Left kidney (tissue), 2 donors: ENCODE data around the gene ZNF436. TPM values are rescaled to one million over a fixed set of nuclear protein-coding genes. Genes with fewer than 3 reads are reported as not detected.
"Not testable (repeated sequence)": the region's sequence is repeated elsewhere in the genome, so short reads cannot be mapped to it uniquely, and the experiment has no call there.

ENCODE experiments used
- DNase-seq: peaks from one replicate; pipeline ENCODE4 v3.0.0-alpha.2; 2013
- polyA plus RNA-seq: library from polyadenylated mRNA; unstranded; fragments of 120-200 nt; gene quantifications from one replicate; pipeline ENCODE4 v1.2.1, GENCODE V29; 2013; ENCODE audit not compliant: insufficient read length

The ZNF436 gene
- polyA plus RNA-seq, 1 donor, result 32.3 TPM

- no peak for DNase-seq
Observed at GRCh38 chr1:23325393-23325792, 44.2 kb downstream of the ZNF436 start.

DNA sequence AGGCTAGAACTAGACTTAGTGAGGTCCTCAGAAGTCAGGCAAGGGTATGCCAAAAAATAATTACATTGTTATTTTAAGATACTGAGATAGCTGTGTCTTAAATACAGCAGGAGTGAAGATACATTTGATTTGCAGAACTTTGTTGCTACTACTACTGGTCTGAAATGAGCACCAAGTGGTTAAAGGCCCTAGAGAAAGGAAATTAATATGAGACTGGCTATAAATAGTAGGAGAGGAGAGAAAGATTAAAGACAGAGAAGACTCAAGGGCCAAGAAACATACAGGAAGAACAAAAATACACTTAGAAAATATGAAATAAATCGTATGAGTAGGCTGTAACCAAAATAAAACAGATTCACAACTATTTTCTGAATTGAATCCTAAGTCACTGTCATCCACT lies 46.9 kb downstream of the ZNF436 start:
- DNase-seq, result no peak

DNA sequence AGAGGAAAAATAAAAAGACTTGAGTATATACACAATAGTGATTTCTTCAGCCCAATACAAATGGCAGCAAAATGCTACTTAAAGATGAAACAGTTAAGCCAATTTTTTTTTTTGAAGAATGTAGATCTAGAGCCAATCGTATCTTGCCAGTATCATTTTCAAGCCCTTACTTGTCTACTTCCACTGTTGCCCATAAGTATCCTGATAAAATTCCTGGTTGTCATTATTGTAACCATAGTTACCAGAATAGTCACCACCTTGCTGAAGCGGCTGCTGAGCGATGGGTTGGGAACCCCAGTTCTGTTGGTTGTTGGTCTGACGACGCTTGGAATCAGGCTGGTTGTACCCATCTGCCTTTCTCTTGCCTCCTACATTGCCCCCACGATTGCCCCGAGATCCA lies 59.4 kb downstream of the ZNF436 start:
- DNase-seq, result not testable (repeated sequence)

Other genes starting within 250 kb of the ZNF436 start
- gene LUZP1, start 201.0 kb downstream of the ZNF436 start, polyA plus RNA-seq, result 37.1 TPM
- gene HTR1D, start 152.3 kb downstream of the ZNF436 start, polyA plus RNA-seq, result 0.23 TPM
- gene HNRNPR, start 25.6 kb downstream of the ZNF436 start, polyA plus RNA-seq, result 298 TPM
- 49.3 TPM for gene TCEA3, start 54.9 kb upstream of the ZNF436 start, polyA plus RNA-seq
- 40.1 TPM for gene ASAP3, start 114.3 kb upstream of the ZNF436 start, polyA plus RNA-seq
- gene E2F2, start 161.4 kb upstream of the ZNF436 start, polyA plus RNA-seq, result 5.9 TPM
- 264 TPM for gene ID3, start 189.7 kb upstream of the ZNF436 start, polyA plus RNA-seq